GM19099 (cell line): ENCODE data around the gene FADS2.

Experiments
- POLR2A ChIP-seq: IDR thresholded peaks from 3 replicates; pipeline ENCODE4 v1.6.1; 2011; ENCODE audit warnings: low read depth; ENCODE audit not compliant: insufficient read length; ENCODE audit errors: extremely low read depth

The FADS2 gene

GRCh38 chr11:61810671-61811175, 17.4 kb upstream of the FADS2 start:
- TF ChIP-seq POLR2A, result no peak

GRCh38 chr11:61811831-61812230, 16.3 kb upstream of the FADS2 start:
- no peak for TF ChIP-seq POLR2A

- TF ChIP-seq POLR2A, result no peak
Observed at GRCh38 chr11:61812736-61813411, 15.2 kb upstream of the FADS2 start.

- TF ChIP-seq POLR2A, result no peak
Observed at GRCh38 chr11:61814247-61814957, 13.7 kb upstream of the FADS2 start.

- TF ChIP-seq POLR2A, result peak; percentile 74
Observed at GRCh38 chr11:61814958-61815789, 12.9 kb upstream of the FADS2 start.

- TF ChIP-seq POLR2A, result peak; percentile 22
Observed at GRCh38 chr11:61815790-61816735, 12.0 kb upstream of the FADS2 start.

- TF ChIP-seq POLR2A, result peak; percentile 64
Observed at GRCh38 chr11:61816736-61817455, 11.2 kb upstream of the FADS2 start, which contains the start of gene FADS1. Gene FADS1 (minus strand): TSS chr11:61817003. CDS start chr11:61816929, 74 bp downstream.

GRCh38 chr11:61817471-61818202, 10.5 kb upstream of the FADS2 start:
- TF ChIP-seq POLR2A, result no peak

- TF ChIP-seq POLR2A, result no peak
Observed at GRCh38 chr11:61820174-61820573, 7.9 kb upstream of the FADS2 start.

- TF ChIP-seq POLR2A, result no peak
Observed at GRCh38 chr11:61826930-61827570, 1.1 kb upstream of the FADS2 start.

- no peak for TF ChIP-seq POLR2A
Observed at GRCh38 chr11:61828379-61828628, 204 bp downstream of the FADS2 start.

GRCh38 chr11:61828629-61829407, 718 bp downstream of the FADS2 start:
- TF ChIP-seq POLR2A, result peak; percentile 41
